HEK293T (cell line): ENCODE measurements around the gene SSU72.
A peak's percentile ranks its signal among the peaks of the same experiment; 100 is the strongest.

Experiments
- CTCF ChIA-PET: fragments of 350-600 bp; formaldehyde crosslinking; extraction: SDS; loops from one replicate; lab custom pipeline; 2021; ENCODE audit warnings: antibody characterized with exemption, inconsistent platforms; lab: Yijun Ruan, JAX
- POLR2A ChIA-PET: fragments of 350-600 bp; formaldehyde crosslinking; extraction: SDS; loops from one replicate; lab custom pipeline; 2020; ENCODE audit warnings: antibody characterized with exemption, inconsistent platforms; lab: Yijun Ruan, JAX
- DNase-seq: peaks from one replicate; pipeline ENCODE4 v3.0.0; 2012; ENCODE audit warnings: mixed read lengths; ENCODE audit errors: extremely low spot score
- ARNT ChIP-seq: fragments of 450-650 bp; IDR thresholded peaks from 2 replicates; pipeline ENCODE4 v1.6.1; 2017; ENCODE audit warnings: mild to moderate bottlenecking
- BHLHE40 ChIP-seq: fragments of 450-650 bp; IDR thresholded peaks from 2 replicates; pipeline ENCODE4 v1.6.1; 2016; ENCODE audit warnings: mild to moderate bottlenecking, moderate library complexity, borderline replicate concordance
- CTBP1 ChIP-seq: fragments of 450-650 bp; IDR thresholded peaks from 2 replicates; pipeline ENCODE4 v1.6.1; 2016; ENCODE audit warnings: borderline replicate concordance
- ELF4 ChIP-seq: fragments of 450-650 bp; IDR thresholded peaks from 2 replicates; pipeline ENCODE4 v1.6.1; 2017; ENCODE audit warnings: antibody characterized with exemption
- FOXA1 ChIP-seq: fragments of 450-650 bp; IDR thresholded peaks from 2 replicates; pipeline ENCODE4 v1.6.1; 2016; ENCODE audit warnings: mild to moderate bottlenecking
- FOXK2 ChIP-seq: fragments of 450-650 bp; IDR thresholded peaks from 2 replicates; pipeline ENCODE4 v1.6.1; 2016; ENCODE audit warnings: mild to moderate bottlenecking
- FOXM1 ChIP-seq: fragments of 450-650 bp; IDR thresholded peaks from 2 replicates; pipeline ENCODE4 v1.6.1; 2017; ENCODE audit warnings: mild to moderate bottlenecking, borderline replicate concordance
- HDGF ChIP-seq: fragments of 450-650 bp; IDR thresholded peaks from 2 replicates; pipeline ENCODE4 v1.6.1; 2017; ENCODE audit warnings: antibody characterized with exemption, borderline replicate concordance
- L3MBTL2 ChIP-seq: fragments of 450-650 bp; conservative IDR thresholded peaks from 2 replicates; pipeline ENCODE4 v1.6.1; 2016; ENCODE audit warnings: mild to moderate bottlenecking
- LEF1 ChIP-seq: fragments of 450-650 bp; IDR thresholded peaks from 2 replicates; pipeline ENCODE4 v1.6.1; 2017; ENCODE audit warnings: mild to moderate bottlenecking, borderline replicate concordance
- NFRKB ChIP-seq: fragments of 450-650 bp; IDR thresholded peaks from 2 replicates; pipeline ENCODE4 v1.6.1; 2016; ENCODE audit warnings: mild to moderate bottlenecking, moderate library complexity
- SP1 ChIP-seq: fragments of 450-650 bp; IDR thresholded peaks from 2 replicates; pipeline ENCODE4 v1.6.1; 2017
- SUZ12 ChIP-seq: fragments of 450-650 bp; IDR thresholded peaks from 2 replicates; pipeline ENCODE4 v1.6.1; 2016; ENCODE audit warnings: mild to moderate bottlenecking
- TARDBP ChIP-seq: fragments of 450-650 bp; IDR thresholded peaks from 2 replicates; pipeline ENCODE4 v1.6.1; 2016
- ZNF384 ChIP-seq: fragments of 450-650 bp; IDR thresholded peaks from 2 replicates; pipeline ENCODE4 v1.6.1; 2016
- TF ChIP-seq, protein P1 (sequence below): fragments of 450-650 bp; IDR thresholded peaks from 2 replicates; pipeline ENCODE4 v1.6.1; 2016

SSU72 gene

DNA sequence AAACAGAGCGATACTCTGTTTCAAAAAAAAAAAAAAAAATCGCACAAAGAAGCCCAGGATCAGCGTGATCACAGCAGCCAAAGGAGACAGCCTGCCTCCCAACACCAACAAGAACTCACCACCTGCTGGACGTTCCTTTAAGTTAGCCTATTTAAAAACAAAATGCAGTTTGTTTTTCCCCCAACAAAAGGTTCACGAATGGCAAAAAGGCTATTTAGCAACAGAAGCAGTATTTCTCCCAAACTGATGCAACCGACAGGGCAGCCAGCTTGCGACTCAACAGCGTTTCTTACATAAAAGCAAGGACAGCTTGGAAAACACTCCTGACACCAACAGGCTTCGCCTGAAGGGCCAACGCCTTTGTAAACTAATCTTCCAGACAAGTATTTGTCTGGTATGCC, 6.8 kb downstream of the SSU72 start:
- no peak for DNase-seq
- ChIA-PET POLR2A (interaction anchor here (1.0 kb wide), 1 partner anchor 48 kb away, joined by 3 read pairs; the partner anchor contains the start of gene MIB2), CTCF (no interaction called here)
- TF ChIP-seq, protein P1, sequence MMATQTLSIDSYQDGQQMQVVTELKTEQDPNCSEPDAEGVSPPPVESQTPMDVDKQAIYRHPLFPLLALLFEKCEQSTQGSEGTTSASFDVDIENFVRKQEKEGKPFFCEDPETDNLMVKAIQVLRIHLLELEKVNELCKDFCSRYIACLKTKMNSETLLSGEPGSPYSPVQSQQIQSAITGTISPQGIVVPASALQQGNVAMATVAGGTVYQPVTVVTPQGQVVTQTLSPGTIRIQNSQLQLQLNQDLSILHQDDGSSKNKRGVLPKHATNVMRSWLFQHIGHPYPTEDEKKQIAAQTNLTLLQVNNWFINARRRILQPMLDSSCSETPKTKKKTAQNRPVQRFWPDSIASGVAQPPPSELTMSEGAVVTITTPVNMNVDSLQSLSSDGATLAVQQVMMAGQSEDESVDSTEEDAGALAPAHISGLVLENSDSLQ, result no peak
- 0 out of 2 replicates have a peak, but pooled peaks have one; percentile 37 for TF ChIP-seq ZNF384

DNA sequence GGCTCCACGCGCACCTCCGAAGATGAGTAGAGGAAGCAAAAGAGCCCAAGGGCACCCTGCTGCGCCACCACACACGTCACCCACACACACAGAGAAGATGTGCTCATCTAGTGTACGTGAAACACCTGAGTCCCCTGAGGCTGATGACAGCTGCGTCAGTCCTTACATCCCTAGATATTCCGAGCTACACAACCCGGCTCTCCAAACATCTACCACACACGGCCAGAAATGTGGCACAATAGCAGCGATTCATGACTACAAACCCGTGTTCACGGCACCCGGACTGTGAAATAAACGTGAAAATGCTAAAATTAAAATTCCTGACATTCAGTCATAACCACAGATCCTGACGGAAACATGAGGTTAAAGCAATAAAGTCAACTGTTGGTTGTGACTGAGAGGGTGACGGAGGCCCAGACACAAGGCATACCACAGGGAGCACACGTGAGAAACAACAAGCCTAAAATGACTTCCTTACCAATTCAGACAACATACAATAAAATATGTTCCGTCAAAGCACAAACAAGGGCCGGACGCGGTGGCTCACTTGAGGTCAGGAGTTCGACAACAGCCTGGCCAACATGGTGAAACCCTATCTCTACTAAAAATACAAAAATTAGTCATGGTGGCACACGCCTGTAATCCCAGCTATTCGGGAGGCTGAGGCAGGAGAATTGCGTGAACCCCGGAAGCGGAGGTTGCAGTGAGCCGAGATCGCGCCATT, 7.3 kb downstream of the SSU72 start:
- ChIA-PET CTCF (no interaction called here), POLR2A (interaction anchor here (1.0 kb wide), 1 partner anchor 48 kb away, joined by 3 read pairs; the partner anchor contains the start of gene MIB2)
- no peak for DNase-seq
- TF ChIP-seq CTBP1 (no peak), FOXA1 (no peak)

DNA sequence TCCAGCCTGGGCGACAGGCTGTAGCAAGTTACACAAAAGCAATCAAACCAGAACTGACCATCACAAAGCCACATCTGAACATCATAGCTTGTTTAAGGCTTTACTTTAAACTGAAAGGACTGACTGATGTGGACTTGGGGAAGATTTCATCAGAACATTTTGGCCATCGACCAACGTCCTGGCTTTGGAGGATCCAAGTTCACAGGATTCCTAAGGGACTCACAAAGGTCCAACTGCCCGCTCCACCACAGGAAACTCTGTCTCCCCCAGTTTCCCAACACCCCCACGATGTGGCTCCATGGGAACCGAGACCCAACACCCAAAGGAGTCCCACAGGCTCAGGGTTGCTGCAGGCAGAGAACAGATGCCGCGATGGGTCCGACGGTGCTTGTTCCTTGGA, 9.3 kb downstream of the SSU72 start:
- ChIA-PET POLR2A (interaction anchor here (1.1 kb wide), 1 partner anchor 50 kb away, joined by 4 read pairs; the partner anchor contains the start of gene MIB2), CTCF (interaction anchor here (1.2 kb wide), 1 partner anchor 124 kb away, joined by 4 read pairs; no protein-coding TSS in a partner anchor)
- no peak for DNase-seq
- no peak for TF ChIP-seq HDGF
- TF ChIP-seq CTBP1, result no peak
- TF ChIP-seq ARNT, result no peak
- TF ChIP-seq FOXA1, result no peak
- TF ChIP-seq LEF1, result no peak
- TF ChIP-seq ELF4, result no peak
- no peak for TF ChIP-seq FOXM1
- TF ChIP-seq, protein P1, result no peak
- TF ChIP-seq L3MBTL2, result no peak
- TF ChIP-seq TARDBP, result no peak
- no peak for TF ChIP-seq FOXK2
- TF ChIP-seq SUZ12, result no peak
- no peak for TF ChIP-seq NFRKB
- TF ChIP-seq SP1, result no peak
- no peak for TF ChIP-seq ZNF384
- no peak for TF ChIP-seq BHLHE40

DNA sequence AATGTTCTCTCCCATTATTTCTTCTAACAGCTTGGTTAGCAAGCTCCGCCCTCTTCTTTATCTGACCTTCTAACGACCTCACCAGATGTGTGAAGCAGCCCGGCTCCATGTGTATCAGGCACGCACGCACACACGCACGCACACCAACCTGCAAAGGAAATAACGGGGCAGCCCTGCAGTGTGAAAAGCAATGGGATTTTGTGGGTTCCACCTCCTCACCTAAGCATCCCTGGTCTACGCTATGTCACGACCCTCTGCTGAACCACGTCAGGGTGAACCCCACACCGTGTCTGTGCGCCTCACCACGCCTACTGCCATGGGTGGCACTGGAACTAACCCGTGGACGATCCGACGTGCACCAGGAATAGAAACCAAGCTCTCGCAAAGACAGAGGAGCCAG, 10.4 kb downstream of the SSU72 start:
- TF ChIP-seq ARNT, result no peak
- TF ChIP-seq NFRKB, result no peak
- TF ChIP-seq FOXA1, result no peak
- no peak for TF ChIP-seq CTBP1
- TF ChIP-seq L3MBTL2, result no peak
- no peak for TF ChIP-seq SUZ12
- no peak for TF ChIP-seq ZNF384
- TF ChIP-seq FOXK2, result no peak
- TF ChIP-seq FOXM1, result no peak
- TF ChIP-seq TARDBP, result no peak
- TF ChIP-seq, protein P1, result no peak
- no peak for TF ChIP-seq ELF4
- TF ChIP-seq BHLHE40, result no peak
- POLR2A ChIA-PET, result no interaction called here
- CTCF ChIA-PET, result no interaction called here
- DNase-seq, result no peak

DNA sequence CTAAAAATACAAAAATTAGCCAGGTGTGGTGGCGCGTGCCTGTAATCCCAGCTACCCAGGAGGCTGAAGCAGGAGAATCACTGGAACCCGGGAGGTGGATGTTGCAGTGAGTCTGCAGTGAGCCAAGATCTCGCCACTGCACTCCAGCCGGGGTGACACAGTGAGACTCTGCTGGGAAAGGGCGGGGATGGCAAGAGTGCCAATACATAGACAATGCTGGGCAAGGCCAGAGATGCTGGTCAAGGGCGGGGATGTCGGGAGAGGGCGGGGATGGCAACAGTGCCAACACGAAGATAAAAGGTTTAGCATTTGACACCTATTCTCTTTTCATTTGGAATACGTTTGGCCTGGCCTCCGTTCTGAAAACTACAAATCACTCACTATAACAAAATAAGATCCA, 11.0 kb downstream of the SSU72 start:
- ChIA-PET POLR2A (no interaction called here), CTCF (no interaction called here)
- no peak for DNase-seq
- no peak for TF ChIP-seq FOXA1
- no peak for TF ChIP-seq ARNT
- no peak for TF ChIP-seq ZNF384
- TF ChIP-seq HDGF, result no peak
- TF ChIP-seq FOXK2, result no peak
- TF ChIP-seq CTBP1, result no peak
- no peak for TF ChIP-seq NFRKB
- TF ChIP-seq BHLHE40, result no peak
- no peak for TF ChIP-seq SP1
- TF ChIP-seq TARDBP, result no peak
- no peak for TF ChIP-seq SUZ12
- TF ChIP-seq, protein P1, result no peak
- TF ChIP-seq ELF4, result no peak
- TF ChIP-seq LEF1, result no peak

DNA sequence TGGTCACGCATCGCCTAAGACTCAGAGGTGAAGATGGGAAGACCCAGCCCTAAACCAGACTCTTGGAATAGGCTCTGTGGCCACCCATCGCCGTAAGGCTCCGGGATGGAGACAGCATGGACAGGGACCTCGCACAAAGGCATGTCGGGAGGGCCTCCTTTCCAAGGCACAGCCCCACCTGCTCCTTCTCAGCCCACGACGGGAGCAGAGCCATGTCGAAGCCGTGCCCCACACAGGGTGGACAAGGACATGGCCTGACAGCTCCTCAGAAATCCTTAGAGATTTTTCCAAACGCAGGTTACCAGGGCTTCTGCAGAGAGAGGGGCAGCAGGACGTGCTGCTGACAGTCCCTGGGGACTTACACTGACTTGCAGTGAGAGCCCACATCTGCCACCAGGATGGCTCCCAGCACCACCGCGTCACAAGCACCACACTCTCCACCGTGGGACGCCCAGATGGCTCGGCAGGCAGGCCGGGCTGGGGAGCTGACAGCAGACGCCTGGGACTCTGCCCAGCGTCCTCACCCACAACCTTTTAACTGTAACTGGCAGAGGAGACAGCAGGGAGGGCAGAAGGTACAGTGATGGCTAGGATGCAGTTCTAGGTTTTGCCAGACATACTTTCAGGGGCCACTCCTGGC, 12.0 kb downstream of the SSU72 start:
- TF ChIP-seq LEF1, result no peak
- no peak for TF ChIP-seq L3MBTL2
- TF ChIP-seq, protein P1, result no peak
- no peak for TF ChIP-seq HDGF
- TF ChIP-seq TARDBP, result no peak
- no peak for TF ChIP-seq FOXK2
- TF ChIP-seq SP1, result no peak
- no peak for TF ChIP-seq FOXA1
- no peak for TF ChIP-seq SUZ12
- no peak for TF ChIP-seq CTBP1
- TF ChIP-seq NFRKB, result no peak
- no peak for TF ChIP-seq ELF4
- no peak for TF ChIP-seq FOXM1
- TF ChIP-seq BHLHE40, result no peak
- TF ChIP-seq ZNF384, result no peak
- no peak for TF ChIP-seq ARNT
- DNase-seq, result no peak
- ChIA-PET POLR2A (no interaction called here), CTCF (no interaction called here)
